22Rv1 (cell line): ENCODE results near the gene PLSCR4.

ENCODE experiments used
- CTCF ChIP-seq: fragments of 450-650 bp; IDR thresholded peaks from 2 replicates; pipeline ENCODE4 v1.5.1; 2017; ENCODE audit warnings: mild to moderate bottlenecking
- ZFX ChIP-seq: fragments of 450-650 bp; IDR thresholded peaks from 2 replicates; pipeline ENCODE4 v1.6.1; 2017; ENCODE audit warnings: antibody characterized with exemption, borderline replicate concordance

- TF ChIP-seq CTCF (no peak), ZFX (no peak)
Measured at GRCh38 chr3:146191051-146191450, 59.9 kb downstream of the PLSCR4 start.
